Measurements from ENCODE around the gene RBFOX1.

Gene RBFOX1

DNA sequence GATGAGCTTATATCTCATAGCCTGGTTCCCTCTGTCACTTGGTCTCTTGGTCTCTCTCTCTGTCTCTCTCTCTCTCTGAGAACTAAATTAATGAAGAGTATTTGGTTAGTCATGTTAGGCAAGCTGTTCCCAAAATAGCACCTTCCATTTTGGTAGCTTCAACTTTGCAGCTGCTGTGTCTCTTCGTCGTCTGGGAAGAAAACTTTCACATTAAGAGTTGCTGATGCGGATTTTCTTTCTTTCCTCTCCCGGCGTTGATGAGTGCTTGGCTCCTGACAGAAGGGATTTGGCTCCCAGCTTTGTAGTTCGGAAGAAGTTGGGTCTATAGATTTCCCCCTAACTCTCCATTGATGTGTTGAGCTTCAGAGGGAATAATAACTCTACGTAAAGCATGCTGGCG is at the start of gene RBFOX1:
RBFOX1 (plus strand) TSS at position 235 of the 400 bp plus-strand sequence.
- DNase-seq: no peak

DNA sequence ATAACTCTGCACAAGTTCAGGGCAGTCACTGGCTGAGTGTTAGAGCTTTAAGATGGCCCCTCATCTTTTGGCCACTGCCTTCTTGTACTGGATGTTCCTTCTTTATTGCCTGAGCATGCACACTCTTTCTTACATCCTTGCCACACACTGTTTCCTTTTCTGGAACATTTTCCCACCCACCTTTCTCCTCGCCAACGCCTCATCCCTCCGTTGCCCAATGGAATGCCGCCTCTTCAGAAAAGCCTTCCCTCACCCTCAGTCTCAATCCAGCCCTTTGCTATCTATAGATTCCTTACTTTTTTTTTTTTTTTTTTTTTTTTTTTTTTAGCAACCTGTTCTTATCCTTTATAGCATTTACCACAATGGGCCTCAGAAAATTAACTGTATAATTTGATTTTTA is 47.9 kb upstream of the RBFOX1 start:
- no peak for DNase-seq

DNA sequence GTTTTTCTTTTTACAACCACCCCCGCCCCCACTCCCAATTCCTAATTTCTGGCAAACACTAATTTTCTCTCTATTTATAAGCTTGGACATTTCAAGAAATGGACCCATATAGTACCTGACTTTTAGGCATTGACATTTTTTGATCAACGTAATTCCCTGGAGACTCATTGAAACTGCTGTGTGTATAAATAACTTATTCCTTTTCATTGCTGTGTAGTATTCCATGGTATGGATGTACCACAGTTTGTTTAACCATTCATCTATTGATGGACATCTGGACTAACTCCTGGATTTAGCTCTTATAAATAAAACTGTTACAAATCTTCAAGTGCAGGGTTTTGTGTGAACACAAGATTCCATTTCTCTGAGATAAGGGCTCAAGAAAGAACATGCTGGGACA is 47.1 kb upstream of the RBFOX1 start:
- DNase-seq: no peak

DNA sequence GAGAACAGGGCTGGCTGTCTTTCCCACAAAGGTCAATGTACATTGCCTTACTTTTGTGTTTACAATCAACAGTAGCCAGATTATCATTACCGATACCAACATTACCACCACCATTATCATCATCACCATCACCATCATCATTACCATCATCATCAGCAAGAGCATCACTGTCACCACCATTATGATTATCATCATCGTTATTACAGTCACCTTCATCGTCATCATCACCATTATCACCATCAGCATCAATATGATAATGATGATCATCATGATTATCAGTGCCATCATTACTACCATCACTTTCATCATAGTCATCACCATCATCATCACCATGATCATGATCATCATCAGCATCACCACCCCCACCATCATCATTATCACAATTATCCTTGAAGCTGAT is 43.3 kb upstream of the RBFOX1 start:
- no peak for DNase-seq

DNA sequence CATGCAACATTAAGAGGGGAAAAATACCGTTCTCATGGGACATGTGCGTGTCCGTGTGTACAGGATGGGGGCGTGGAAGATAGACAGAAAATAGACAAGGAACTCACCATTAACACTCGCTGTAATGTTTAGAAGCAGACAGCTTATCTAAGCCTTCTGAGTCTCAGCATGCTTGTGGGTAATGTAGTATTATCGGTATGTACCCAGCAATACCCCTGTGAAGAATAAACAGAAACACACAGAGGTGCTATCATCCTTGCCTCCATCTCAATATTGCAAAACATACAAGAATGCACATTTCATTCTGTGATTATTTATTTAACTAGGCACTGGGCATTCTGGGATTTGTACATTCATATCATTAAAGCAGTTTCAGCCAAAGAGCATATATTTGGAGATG is 42.0 kb upstream of the RBFOX1 start:
- no peak for DNase-seq

DNA sequence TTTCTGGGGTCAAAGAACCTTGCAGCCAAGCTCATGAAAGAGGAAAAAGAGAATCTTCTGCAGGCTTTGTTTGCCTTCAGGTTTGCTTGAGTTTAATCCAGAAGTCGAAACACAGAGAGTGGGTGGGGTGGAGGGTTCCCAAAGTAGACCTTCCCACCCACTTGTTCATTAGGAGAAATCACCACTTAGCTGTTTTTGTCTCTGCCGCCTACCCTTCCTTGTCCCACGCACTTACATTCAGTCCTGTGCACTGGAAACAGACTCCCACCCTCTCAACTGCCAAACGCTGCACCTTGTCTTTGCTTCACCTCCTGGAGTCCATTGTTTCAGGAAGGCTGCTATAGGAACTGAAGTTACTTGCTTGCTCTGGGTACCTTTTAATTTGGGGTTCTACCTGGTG is 38.6 kb upstream of the RBFOX1 start:
- no peak for DNase-seq

DNA sequence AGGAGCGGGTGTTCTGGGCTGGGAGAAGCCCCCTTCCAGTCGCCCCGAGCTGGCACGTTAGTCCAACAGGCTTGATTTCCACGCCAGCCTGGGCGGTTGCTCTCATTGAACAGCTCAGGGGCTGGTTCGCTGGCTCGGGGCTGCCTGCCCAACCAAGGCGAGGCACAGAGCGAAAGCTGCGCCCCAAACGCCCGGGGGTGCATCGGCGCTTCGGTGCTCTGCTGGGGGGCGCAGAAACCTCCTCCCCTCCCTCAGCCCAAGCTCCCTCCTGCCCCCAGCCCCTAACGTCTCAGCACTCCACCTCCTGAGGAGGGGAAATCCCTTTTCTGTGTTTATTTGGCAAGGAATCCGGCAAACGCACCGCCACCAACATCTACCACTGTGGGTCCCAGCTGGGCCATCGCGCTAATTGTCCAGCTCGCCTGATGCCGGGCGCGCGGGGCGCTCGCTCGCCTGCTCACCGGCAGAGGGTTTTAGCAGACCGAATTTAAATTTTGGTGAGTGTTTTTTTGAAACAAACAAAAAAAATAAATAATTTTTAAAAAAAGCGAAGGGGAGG is 29.5 kb upstream of the RBFOX1 start:
- peak; percentile 28 for DNase-seq

DNA sequence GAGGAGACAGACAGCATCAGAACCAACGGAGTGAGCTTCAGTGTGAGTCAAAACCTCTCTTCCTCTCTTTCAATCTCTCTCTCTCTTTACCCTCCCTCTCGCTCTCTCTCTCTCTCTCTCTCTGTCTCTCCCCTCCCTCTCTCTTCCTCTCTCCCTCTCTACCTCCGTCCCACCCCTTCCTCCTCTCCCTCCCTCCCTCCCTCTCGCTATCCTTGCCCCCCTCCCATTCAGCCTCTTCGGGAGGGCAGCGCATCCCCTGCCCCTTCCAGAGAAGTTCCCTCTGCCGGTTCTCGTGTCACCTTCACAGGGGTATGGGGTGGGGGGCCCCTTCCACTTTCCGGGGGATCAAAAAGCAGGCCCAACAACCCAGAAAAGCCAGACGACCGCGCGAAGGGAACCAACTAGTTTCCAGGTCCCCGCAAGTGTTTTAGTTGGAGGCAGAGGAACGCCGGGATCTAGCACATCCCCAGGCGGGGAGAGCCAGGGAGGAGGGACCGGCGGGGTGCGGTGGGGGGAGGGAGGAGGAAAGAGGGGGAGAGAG is 28.9 kb upstream of the RBFOX1 start:
- no peak for DNase-seq

DNA sequence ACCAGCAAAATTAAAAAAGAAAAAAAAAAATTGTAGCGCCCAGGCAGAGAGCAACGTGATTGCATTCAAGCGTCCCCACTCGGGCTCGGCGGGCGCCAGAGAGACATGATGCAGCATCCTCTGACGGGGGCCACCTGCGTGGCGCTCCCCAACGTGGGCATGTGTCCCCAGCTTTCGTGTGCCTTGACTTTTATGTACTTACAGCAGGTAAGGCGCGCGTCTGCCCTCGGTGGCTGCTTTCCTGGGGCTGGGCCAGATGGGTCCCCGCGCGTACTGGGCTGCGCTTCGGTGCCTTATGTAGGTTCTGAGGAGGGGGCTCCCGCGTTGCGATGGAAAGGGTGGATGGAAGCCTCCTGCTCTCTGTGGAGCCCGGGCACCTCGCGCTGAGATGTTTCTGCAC is 28.4 kb upstream of the RBFOX1 start:
- no peak for DNase-seq

DNA sequence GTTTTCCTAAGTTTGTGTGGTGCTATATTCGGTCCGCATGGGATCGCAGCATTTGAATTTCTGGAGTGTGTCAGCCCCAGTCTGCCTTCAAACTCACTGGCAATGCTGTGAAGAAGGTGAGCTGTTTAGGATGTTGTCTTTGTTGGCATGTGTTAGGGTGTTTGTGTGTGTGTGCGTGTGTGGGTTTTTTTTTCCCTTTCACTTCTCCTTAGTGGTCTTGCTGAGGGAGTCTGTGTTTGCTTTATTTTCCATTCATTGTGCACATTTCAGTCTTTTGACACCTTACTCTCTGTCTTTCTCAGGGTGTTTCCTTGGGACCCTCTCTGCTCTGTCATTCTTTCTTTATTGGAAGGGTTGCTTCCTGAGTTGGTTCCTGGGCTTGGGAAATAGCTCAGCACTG is 27.7 kb upstream of the RBFOX1 start:
- no peak for DNase-seq

DNA sequence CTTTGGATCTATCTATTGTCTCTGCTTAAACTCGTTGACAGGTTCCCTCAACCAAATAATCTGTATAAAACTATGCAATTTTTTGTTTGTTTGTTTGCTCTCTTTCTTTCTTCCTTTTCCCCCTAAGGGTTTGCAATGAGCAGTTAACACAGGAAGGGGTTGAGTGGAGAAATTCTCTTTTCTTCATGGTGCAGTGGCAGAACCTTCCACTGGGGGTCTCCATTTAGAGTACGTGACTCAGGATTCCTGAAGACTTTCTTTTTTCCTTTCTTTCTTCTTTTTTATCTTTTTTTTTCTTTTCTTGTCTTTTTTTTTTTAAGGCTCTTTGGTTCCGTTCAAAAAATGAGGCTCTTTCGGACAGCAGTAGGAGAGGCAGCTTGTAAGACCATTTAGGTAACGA is 19.5 kb upstream of the RBFOX1 start:
- DNase-seq: peak; percentile 6

DNA sequence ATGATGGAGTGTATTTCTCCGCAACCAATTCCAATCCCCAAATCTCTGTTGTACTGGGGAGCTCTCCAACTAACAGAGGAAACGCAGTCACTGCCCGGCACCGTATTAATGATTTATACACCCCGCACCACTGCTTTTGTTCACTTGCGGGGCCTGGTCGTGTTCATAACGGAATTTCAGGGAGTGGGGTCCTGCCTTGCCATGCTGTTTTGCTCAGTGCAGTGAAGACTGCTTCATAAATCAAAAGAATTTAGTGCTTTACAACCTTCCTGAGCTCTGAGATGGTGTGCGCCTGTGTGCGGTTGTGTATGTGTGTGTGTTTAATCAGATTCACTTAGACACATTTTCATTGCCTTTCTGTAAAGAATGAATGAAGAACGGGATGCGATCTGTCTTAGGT is 18.5 kb upstream of the RBFOX1 start:
- no peak for DNase-seq

DNA sequence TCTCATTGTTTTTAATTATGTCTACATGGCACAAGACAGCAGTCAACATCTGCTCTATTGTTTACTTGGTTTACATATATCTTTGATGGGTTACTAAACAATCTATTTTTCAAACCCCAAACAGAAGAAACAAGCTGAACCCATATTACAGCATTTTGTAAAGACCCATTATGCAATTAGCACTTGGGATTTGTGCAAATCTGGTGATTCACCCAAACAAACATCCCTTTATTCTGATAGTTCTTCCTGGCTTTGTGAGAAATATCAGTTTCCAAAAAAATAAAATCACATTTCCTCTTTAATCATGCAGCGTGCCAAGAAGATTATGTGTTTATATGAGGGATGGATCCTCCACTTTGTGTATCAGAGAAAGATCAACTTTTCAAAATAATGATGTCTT is 16.8 kb upstream of the RBFOX1 start:
- peak; percentile 74 for DNase-seq

DNA sequence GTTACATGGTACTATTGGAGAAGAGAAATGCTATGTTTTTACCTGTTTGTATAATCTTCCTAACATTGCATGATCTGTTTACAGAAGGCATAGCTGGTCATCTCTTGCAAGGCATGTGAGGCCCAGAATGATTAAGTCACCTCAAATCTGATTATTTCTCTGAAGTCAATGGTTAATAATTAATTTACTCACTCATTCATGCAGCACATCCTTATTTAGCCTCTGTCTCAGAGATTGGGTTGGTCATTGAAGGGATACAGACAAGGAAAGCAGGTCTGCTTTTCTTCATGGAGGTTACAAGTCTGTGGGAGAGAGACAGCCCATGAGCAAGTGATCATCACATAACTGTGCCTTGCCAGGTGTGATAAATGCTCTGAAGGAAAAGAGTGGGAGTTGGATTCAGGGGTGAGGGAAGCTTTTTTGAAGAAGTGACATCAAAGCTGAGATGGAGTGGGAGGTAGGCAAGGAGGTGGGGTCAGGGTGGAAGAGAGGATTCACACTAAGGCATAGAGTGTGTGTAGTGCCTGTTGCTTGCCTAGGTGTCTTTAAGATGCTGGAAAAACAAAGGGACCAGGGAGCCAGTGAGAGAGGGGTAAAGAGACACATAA is 16.3 kb upstream of the RBFOX1 start:
- peak; percentile 55 for DNase-seq

DNA sequence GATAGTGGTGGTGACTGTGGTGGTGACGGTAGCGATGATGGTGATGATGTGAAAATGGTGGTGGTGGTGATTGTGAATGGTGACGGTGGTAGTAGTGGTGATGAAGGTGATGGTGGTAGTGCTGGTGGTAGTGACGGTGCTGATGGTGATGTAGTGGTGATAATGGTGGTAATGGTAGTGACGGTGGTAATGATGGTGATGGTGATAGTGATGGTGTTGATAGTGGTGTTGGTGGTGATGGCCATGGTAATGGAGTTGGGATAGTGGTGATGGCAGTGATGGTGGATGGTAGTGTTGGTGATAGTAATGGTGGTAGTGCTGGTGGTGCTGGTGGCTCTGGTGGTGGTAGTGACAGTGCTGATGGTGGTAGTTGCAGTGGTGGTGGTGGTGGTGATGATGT is 14.7 kb upstream of the RBFOX1 start:
- DNase-seq: no peak

DNA sequence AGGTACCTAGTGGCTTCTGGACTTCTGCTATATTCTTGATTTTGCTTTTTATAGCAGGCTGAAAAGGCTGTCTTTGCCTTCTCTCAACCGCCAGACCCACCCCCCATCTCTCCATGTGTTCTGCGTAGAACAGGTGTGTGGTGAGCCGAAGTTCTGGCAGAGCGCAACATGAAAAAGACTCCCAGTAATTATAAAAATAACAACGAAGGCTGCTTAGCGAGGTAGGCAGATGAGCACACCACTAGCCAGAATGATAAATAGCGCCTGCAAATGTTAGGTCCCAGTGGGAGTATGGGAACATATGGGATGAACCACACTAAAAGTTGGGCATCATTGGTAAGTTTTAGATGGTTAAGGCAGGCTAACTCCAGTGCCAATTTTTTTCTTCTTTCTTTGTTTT is 14.0 kb upstream of the RBFOX1 start:
- peak; percentile 52 for DNase-seq

DNA sequence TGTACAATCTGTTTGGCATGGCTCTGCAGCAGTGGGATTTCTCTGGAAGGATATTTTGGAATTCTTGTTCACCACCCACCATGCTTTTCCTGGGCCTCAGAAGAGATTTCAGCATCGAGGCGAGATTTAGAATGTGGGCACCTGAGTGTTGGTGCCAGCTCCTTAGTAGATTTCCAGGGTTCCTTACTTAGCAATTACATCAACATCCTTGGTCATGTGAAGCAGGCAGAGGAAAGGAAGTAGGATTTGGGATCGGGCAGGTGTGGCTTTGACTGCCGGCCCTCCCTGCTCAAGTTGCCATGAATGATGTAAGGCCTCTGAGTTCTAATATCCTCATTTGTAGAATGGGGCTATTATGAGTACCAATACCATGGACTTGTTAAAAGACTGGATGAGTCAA is 13.1 kb upstream of the RBFOX1 start:
- no peak for DNase-seq

DNA sequence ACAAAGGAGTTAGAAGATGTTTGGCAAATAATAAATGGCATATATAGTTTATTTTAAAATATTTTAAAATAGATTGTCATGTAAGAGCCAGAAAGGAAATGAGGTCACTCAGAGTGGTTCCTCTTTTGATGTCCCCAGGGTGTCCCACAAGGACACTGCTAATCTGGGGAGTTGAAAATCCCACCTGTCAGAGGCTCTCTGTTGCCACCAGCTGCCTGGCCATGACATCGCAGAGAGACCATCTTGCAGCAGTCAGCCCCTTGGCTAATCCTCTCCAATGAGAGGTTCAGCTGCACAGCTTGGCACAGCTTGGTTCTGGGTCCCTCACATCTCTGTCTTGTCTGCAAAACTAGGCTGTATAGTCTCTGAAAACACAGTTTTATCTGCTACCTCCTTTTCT is 11.0 kb upstream of the RBFOX1 start:
- DNase-seq: no peak

DNA sequence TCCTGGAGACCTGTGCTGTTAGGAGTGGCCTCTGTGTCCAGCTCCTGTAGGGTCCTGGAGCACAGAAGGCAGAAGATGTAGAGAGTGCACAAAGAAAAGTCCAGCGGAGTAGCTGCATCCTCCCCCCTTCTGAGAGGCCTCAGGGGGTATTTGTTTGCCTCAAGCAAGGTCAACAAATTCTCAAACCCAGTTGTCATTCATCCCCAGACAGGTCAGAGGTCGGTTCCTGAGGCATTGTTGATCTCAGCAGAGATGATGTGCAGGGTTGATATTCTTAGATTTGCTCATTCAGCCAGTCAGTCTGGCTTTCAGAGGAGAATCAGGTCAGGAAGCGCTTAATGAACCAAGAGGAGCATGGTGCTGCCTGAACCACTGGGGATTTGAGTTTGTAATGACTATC is 8.3 kb upstream of the RBFOX1 start:
- peak; percentile 15 for DNase-seq

DNA sequence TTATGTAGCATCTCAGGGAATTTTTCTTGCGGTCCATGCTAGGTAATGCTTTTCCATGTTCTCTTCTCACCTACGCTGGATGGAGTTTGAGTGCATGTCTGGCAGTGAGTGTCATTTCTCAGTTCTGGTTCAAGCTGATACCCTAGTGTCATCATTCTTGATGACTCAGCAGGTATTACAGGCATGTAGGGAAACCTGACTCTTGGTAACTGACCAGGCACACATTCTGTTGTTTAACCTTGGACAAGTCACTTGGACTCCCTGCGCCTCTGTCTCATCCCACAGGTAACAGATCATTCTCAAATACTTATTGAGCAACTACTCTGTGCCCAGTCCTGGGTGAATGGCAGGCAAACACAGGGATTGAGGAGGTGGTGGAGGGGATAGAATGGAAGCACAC is 6.8 kb upstream of the RBFOX1 start:
- DNase-seq: no peak

DNA sequence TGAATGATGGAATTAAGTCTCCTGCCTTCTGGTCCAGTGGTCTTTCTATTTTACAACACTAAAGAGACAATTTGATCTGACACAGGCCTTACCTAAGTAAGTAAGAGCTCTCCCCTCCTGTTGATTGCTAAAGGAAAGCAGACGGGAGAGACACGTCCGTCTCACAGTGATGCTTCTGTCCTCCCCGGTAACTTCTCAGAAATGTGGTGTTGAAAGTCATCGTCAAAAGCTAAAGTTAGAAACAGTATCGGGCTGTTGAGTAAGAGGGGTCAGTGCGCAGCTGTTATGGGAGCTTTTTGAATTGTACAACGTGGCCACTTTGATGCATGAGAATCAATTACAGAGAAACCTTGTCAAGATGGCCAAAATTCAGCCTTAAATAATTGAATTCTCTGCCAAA is 1.9 kb upstream of the RBFOX1 start:
- DNase-seq: no peak

DNA sequence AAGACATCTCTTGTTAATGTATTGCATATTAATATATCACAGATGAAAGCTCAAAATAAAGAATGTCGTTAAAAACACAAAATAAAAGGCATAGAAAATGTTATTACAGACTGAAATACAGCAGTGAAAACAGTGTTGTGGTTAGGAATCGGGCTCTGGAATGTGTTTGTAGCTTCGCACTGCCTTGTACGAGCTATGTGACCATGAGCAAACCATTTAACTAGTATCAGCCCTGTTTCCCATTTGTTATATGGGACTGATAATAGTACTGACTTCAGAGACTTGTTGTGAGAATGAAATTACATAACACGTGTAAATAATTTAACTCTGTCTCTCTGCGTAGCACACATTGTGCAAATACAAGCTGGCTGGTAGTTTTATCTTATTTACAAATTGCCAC is 648 bp upstream of the RBFOX1 start:
- DNase-seq: no peak

DNA sequence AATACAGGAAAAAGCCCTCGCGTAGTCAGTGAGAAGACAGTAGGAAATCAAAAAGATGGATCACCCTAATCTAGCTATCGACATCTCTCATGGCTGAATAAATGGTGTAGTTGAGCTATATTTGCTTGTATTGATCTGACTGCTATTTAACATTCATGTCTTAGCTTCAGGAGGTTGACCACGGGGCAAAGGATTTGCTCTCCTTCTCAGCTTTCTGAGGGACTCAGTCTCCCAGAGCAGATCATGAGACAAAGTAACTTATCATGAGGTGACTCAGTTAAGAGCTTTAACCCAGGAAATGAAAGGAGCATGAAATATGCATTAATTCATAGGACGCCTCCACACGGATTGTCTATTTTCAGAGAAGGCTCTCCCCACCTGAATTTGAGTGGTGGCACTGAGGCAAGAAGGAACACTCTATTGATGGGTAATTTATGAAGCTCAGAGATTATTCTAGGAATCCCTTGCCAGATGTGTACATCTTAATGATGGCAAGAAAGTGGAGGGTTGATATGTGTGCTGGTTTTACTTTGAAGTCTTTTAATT is 608 bp downstream of the RBFOX1 start:
- DNase-seq: no peak

DNA sequence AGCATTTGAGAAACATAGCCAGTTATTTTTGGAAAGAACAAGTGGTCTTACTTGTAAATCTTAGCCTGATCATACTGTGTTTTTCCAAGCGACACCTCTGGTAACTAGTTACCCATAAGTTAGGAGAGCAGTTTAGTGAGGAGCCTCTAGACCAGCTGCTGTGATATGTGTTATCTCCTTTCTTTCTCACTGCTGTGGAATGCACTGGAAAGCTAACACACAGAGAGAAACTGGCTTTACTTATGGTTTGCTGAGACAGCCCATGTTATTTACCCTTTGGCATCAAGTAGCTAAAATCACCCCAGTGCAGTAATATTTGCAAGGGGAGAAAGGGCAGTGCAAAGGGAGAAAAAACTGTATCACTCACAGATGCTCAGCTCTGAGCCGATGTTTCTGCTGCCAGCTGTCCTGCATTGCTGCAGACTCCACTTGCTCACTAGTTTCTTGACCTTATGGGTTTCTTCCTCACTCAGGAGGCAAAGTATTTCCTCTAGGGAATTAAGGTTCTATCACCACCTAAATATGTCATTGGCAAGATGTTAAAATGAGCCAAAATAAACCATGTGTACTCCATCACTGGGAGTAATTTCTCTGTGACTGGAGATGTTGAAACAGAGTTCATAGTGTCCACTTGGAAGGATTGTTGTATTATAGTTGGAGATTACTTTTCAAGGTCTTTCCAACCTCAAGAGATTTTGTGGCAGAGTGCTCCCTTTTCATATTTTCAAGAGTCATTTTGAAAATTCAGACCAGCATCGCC is 2.3 kb downstream of the RBFOX1 start:
- no peak for DNase-seq

All from NCI-H748 treated with DMSO at 0.1 percent for 48 hours (cell line).